ENCODE measurements around the gene SLC17A7.
A peak's percentile ranks its signal among the peaks of the same experiment; 100 is the strongest.
"Not testable (repeated sequence)": the region's sequence is repeated elsewhere in the genome, so short reads cannot be mapped to it uniquely, and the experiment has no call there.

SLC17A7 gene

GRCh38 chr19:49469828-49470614, 28.7 kb upstream of the SLC17A7 start:
- DNase-seq: no peak

- DNase-seq: no peak
Measured at GRCh38 chr19:49468746-49469447, 27.6 kb upstream of the SLC17A7 start.

GRCh38 chr19:49468199-49468598, 26.9 kb upstream of the SLC17A7 start:
- DNase-seq: no peak

- DNase-seq: no peak
Measured at GRCh38 chr19:49465371-49465770, 24.0 kb upstream of the SLC17A7 start.

- no peak for DNase-seq
Measured at GRCh38 chr19:49463960-49464740, 22.8 kb upstream of the SLC17A7 start.

GRCh38 chr19:49462492-49462891, 21.2 kb upstream of the SLC17A7 start:
- DNase-seq: no peak

- no peak for DNase-seq
Measured at GRCh38 chr19:49461656-49462055, 20.3 kb upstream of the SLC17A7 start.

GRCh38 chr19:49461130-49461529, 19.8 kb upstream of the SLC17A7 start:
- DNase-seq: not testable (repeated sequence)

- no peak for DNase-seq
Measured at GRCh38 chr19:49459388-49459787, 18.1 kb upstream of the SLC17A7 start.

GRCh38 chr19:49458567-49458903, 17.2 kb upstream of the SLC17A7 start:
- DNase-seq: no peak

GRCh38 chr19:49456326-49456725, 15.0 kb upstream of the SLC17A7 start:
- no peak for DNase-seq

- DNase-seq: no peak
Measured at GRCh38 chr19:49455773-49456172, 14.4 kb upstream of the SLC17A7 start.

GRCh38 chr19:49453757-49454240, 12.5 kb upstream of the SLC17A7 start:
- DNase-seq: no peak

- peak; percentile 97 for DNase-seq
Measured at GRCh38 chr19:49453013-49453756, 11.9 kb upstream of the SLC17A7 start, which contains the start of gene ALDH16A1. Gene ALDH16A1, plus strand, starts transcription at chr19:49453225. Its CDS starts 107 bp downstream, at chr19:49453332.

- peak; percentile 99 for DNase-seq
Measured at GRCh38 chr19:49451430-49452181, 10.3 kb upstream of the SLC17A7 start, which contains the start of gene PIH1D1. Gene PIH1D1, minus strand, starts transcription at chr19:49451814. Its CDS starts 240 bp downstream, at chr19:49451574.

GRCh38 chr19:49450405-49450804, 9.1 kb upstream of the SLC17A7 start:
- no peak for DNase-seq

GRCh38 chr19:49448432-49448786, 7.1 kb upstream of the SLC17A7 start:
- no peak for DNase-seq

GRCh38 chr19:49447485-49448431, 6.4 kb upstream of the SLC17A7 start:
- no peak for DNase-seq

- DNase-seq: no peak
Measured at GRCh38 chr19:49445997-49446396, 4.7 kb upstream of the SLC17A7 start.

- DNase-seq: not testable (repeated sequence)
Measured at GRCh38 chr19:49444100-49444700, 2.9 kb upstream of the SLC17A7 start.
